RWPE1 (cell line): ENCODE results near the gene SCAPER.

ENCODE experiments used
- CTCF ChIA-PET: fragments of 350-600 bp; sonication (Branson Sonifier 250); formaldehyde crosslinking; extraction: SDS; loops from one replicate; lab custom pipeline; 2021; lab: Yijun Ruan, JAX
- POLR2A ChIA-PET: fragments of 400-600 bp; formaldehyde crosslinking; extraction: SDS; loops from one replicate; lab custom pipeline; 2020; ENCODE audit warnings: antibody characterized with exemption; ENCODE audit not compliant: low non-redundant PET; lab: Yijun Ruan, JAX
- DNase-seq: peaks from one replicate; pipeline ENCODE4 v3.0.0; 2012; ENCODE audit warnings: low spot score
- H3K27ac ChIP-seq: fragments of 450-650 bp; 2 replicates; pipeline ENCODE4 v1.5.1; 2017
- CTCF ChIP-seq: fragments of 450-650 bp; conservative IDR thresholded peaks from 2 replicates; pipeline ENCODE4 v1.5.1; 2017; ENCODE audit warnings: low read depth, mild to moderate bottlenecking

Gene SCAPER

DNA sequence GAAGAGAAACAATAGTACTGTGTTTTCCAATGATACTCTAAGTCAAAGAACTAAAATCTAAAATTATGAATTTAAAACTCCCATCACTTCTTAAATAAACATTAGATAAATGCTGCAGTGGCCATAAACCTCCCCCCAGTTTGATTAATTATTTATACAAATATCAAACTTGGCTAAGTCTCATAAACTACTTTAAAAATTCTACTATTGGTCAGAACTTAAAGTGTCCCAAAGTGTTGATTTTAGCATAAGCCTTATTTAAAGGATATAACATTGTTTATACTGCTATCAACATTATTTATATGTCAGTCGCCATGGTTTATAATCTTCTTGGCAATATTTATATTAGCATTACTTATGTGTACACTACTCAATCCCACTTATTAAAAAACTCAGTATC, 132.4 kb downstream of the SCAPER start:
- no peak for DNase-seq
- CTCF ChIA-PET: no interaction called here
- no peak overlapping the region for H3K27ac ChIP-seq
- POLR2A ChIA-PET: no interaction called here
- no peak for TF ChIP-seq CTCF

DNA sequence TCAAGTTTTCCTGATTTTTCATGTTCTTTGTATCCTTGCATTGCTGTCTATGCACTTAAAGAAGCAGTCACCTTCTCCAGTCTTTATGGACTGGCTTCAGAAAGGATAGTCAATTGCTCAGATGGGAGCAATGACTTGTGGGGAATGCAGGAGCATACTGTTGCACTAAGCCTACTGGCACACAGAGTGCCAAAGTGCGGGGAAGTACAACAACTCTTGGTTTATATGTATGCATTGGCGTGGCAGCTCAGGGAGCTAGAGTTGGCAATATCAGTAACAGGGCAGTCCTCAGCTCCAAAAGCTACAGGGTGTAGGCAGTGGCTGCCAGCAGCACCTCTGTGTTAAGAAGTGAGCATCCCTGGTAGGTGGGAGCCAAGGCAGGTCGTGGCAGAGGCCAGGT, 141.1 kb downstream of the SCAPER start:
- ChIA-PET POLR2A (no interaction called here), CTCF (no interaction called here)
- no peak for TF ChIP-seq CTCF
- no peak for DNase-seq
- no peak overlapping the region for H3K27ac ChIP-seq

DNA sequence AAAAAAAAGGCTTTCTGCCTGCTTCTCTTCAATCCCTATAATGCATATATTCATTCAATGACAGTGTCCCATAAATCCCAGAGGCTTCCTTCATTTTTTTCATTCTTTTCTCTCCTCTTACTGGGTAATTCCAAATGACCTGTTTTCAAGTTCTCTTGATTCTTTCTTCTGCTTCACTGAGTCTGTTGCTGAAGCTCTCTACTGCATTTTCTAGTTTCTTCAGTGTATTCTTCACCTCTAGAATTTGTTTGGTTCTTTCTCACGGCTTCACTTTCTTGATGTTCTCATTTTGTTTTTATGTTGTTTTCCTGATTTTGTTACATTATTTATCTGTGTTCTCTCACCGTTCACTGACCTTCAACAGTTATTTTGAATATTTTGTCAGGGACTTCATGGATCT, 141.6 kb downstream of the SCAPER start:
- no peak overlapping the region for H3K27ac ChIP-seq
- DNase-seq: no peak
- no peak for TF ChIP-seq CTCF
- ChIA-PET CTCF (no interaction called here), POLR2A (no interaction called here)

DNA sequence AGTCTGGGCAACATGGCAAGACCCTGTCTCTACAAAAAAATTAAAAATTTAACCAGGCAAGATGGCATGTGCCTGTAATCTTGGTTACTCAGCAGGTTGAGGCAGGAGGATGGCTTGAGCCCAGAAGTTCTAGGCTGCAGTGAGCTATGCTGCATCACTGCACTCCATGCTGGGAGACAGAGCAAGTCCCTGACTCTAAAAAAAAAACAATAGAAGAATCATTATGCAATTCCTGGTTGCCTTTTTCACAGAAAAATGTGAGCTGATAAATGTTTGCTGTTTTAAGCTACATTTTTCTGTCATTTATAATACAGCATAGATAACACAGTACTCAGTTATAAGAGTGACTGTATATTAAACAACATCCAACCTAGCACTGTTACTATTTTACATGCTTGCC, 148.8 kb downstream of the SCAPER start:
- ChIA-PET CTCF (no interaction called here), POLR2A (no interaction called here)
- H3K27ac ChIP-seq: no peak overlapping the region
- no peak for DNase-seq
- TF ChIP-seq CTCF: no peak

DNA sequence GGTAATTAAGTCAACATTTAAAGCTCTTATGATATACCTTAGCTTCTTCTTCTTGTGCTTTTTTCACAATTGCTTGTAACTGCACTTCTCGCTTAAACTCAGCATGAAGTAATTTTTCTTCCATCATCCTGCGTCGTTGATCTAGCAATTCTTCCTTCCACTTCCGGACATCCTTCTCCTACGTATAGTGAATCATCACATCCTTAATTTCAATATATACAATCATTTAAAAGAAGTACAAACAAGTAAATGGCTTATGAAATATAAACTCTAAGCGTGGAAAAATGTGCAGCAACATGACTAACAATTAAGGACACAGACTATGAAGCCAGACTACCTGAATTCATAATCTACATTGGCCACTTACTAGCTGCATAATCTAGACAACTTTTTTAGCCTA, 151.4 kb downstream of the SCAPER start:
- POLR2A ChIA-PET: no interaction called here
- no peak for TF ChIP-seq CTCF
- CTCF ChIA-PET: no interaction called here
- no peak overlapping the region for H3K27ac ChIP-seq
- DNase-seq: no peak

DNA sequence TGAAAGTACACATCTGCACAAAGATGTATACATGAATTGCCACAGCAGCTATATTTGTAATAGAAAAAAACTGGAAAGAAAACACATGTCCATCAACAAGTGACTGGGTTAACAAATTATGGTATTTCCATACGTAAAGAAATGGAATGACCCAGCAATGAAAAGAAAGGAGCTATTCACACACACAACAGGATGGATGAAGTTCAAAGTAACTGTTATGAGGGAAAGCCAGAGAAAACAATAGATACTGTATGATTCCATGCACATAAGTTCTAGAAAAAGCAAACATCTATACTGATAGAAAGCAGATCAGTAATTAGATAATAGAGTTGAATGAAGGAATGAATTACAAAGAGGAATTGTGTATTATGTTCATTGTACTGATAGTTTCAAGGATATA, 152.0 kb downstream of the SCAPER start:
- H3K27ac ChIP-seq: no peak overlapping the region
- ChIA-PET POLR2A (no interaction called here), CTCF (no interaction called here)
- TF ChIP-seq CTCF: no peak
- DNase-seq: no peak

GRCh38 chr15:76752549-76752948, 152.6 kb downstream of the SCAPER start:
- no peak for TF ChIP-seq CTCF
- DNase-seq: no peak
- no peak overlapping the region for H3K27ac ChIP-seq
- ChIA-PET CTCF (no interaction called here), POLR2A (no interaction called here)
